ENCODE data around the gene CDK18.

DNA sequence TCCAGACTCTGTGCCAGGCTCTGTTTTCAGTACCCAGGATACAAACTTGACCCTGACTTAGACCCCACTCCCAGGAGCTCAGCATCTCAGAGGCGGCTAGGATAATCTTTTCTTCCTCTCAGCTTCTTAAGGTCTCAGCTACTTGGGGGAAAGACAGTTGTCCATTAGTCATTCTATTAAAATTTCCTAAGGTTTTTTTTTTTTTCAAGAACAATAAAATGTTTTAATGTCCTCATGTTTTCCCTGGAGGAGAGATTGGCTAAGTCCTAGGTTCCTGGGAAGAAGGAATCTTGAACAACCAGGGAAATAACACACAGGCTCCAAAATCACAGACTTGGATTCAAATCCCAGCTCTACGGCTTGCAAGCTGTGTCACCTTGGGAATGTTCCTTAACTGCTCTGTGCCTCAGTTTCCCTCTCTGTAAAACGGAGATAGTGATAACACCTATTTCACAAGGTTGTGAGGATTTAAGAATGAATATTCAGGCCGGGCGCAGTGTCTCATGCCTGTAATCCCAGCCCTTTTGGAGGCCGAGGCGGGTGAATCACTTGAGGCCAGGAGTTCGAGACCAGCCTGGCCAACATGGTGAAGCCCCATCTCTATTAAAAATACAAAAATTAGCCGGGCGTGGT lies 33.0 kb downstream of the CDK18 start:
- TF ChIP-seq, protein P1, sequence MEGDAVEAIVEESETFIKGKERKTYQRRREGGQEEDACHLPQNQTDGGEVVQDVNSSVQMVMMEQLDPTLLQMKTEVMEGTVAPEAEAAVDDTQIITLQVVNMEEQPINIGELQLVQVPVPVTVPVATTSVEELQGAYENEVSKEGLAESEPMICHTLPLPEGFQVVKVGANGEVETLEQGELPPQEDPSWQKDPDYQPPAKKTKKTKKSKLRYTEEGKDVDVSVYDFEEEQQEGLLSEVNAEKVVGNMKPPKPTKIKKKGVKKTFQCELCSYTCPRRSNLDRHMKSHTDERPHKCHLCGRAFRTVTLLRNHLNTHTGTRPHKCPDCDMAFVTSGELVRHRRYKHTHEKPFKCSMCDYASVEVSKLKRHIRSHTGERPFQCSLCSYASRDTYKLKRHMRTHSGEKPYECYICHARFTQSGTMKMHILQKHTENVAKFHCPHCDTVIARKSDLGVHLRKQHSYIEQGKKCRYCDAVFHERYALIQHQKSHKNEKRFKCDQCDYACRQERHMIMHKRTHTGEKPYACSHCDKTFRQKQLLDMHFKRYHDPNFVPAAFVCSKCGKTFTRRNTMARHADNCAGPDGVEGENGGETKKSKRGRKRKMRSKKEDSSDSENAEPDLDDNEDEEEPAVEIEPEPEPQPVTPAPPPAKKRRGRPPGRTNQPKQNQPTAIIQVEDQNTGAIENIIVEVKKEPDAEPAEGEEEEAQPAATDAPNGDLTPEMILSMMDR (IDR thresholded peaks at IDR 0.05; ENCODE audit: low read length) = no peak
- no peak for TF ChIP-seq EZH2 (optimal IDR thresholded peaks at IDR 0.05; ENCODE audit: low read depth, low read length)
- no peak for TF ChIP-seq EZH2phosphoT487 (IDR thresholded peaks at IDR 0.05; ENCODE audit: low read length)
